Endothelial cell (in vitro differentiated cells): Measurements from ENCODE around the gene ZCCHC8. TPM values are rescaled to one million over a fixed set of nuclear protein-coding genes. Genes with fewer than 3 reads are reported as not detected.
"Not testable (repeated sequence)": the region's sequence is repeated elsewhere in the genome, so short reads cannot be mapped to it uniquely, and the experiment has no call there.

Experiments
- DNase-seq: peaks from one replicate; pipeline ENCODE4 v3.0.0; 2021; ENCODE audit warnings: low spot score
- H3K27ac Mint-ChIP-seq: one replicate; pipeline ENCODE4 v1.8.0; 2021; ENCODE audit warnings: mixed read lengths, inconsistent platforms; ENCODE audit not compliant: unreplicated experiment
- H3K27me3 Mint-ChIP-seq: one replicate; pipeline ENCODE4 v1.8.0; 2021; ENCODE audit warnings: mild to moderate bottlenecking, moderate library complexity, mixed read lengths, inconsistent platforms; ENCODE audit not compliant: unreplicated experiment
- H3K36me3 Mint-ChIP-seq: one replicate; pipeline ENCODE4 v1.8.0; 2021; ENCODE audit warnings: mild to moderate bottlenecking, low read depth, mixed read lengths, inconsistent platforms; ENCODE audit not compliant: unreplicated experiment
- H3K4me1 Mint-ChIP-seq: one replicate; pipeline ENCODE4 v1.8.0; 2021; ENCODE audit warnings: mild to moderate bottlenecking, mixed read lengths, inconsistent platforms; ENCODE audit not compliant: unreplicated experiment
- H3K4me3 Mint-ChIP-seq: one replicate; pipeline ENCODE4 v1.8.0; 2021; ENCODE audit warnings: mild to moderate bottlenecking, mixed read lengths, inconsistent platforms; ENCODE audit not compliant: unreplicated experiment
- H3K9me3 Mint-ChIP-seq: one replicate; pipeline ENCODE4 v1.8.0; 2021; ENCODE audit warnings: mixed read lengths, inconsistent platforms; ENCODE audit not compliant: unreplicated experiment
- total RNA-seq: library from RNA; stranded (reverse); fragmentation: NEBNext Ultra II Directional; extraction: Animal tissue kit (Norgen Biotek cat#: 25700); gene quantifications from one replicate; pipeline ENCODE4 v1.2.1, GENCODE V29; 2021; ENCODE audit not compliant: unreplicated experiment
- TF ChIP-seq, protein P1 (sequence below): fragments of 200-600 bp; sonication (generic); IDR thresholded peaks from one replicate; pipeline ENCODE4 v1.5.0; 2021; ENCODE audit warnings: antibody characterized with exemption; ENCODE audit not compliant: unreplicated experiment

Gene ZCCHC8
- total RNA-seq, 1 donor from 2014 or later, result 18.6 TPM

DNA sequence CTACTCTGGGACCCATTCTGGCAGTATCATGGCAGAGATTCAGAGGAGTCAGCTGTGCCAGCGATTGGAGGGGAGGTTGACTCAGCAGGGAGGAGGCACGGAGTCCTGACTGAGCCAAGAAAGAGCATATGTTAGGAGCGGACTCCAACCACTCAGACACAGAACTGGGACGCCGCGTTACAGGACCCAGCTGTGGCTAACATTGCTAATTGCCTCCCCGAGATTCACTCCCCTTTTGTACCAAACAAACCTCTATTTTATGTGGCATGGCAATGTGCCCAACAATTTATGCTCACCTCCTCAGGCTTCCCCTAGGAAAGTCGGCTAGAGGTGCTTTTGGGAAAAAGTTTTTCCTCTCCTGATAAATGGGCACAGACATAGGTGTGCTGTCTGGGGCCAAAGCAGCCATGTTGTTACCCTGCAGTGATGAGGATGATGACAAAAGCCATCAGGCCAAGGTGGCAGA lies 63.0 kb downstream of the ZCCHC8 start:
- no peaks in the 10 kb centered on the region for H3K36me3 Mint-ChIP-seq
- H3K27ac Mint-ChIP-seq, result no peak overlapping the region
- H3K4me1 Mint-ChIP-seq, result no peaks in the 10 kb centered on the region
- no peak overlapping the region for H3K4me3 Mint-ChIP-seq
- H3K27me3 Mint-ChIP-seq, result no peaks in the 10 kb centered on the region
- no peak for DNase-seq
- TF ChIP-seq, protein P1, sequence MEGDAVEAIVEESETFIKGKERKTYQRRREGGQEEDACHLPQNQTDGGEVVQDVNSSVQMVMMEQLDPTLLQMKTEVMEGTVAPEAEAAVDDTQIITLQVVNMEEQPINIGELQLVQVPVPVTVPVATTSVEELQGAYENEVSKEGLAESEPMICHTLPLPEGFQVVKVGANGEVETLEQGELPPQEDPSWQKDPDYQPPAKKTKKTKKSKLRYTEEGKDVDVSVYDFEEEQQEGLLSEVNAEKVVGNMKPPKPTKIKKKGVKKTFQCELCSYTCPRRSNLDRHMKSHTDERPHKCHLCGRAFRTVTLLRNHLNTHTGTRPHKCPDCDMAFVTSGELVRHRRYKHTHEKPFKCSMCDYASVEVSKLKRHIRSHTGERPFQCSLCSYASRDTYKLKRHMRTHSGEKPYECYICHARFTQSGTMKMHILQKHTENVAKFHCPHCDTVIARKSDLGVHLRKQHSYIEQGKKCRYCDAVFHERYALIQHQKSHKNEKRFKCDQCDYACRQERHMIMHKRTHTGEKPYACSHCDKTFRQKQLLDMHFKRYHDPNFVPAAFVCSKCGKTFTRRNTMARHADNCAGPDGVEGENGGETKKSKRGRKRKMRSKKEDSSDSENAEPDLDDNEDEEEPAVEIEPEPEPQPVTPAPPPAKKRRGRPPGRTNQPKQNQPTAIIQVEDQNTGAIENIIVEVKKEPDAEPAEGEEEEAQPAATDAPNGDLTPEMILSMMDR, result no peak
- no peaks in the 10 kb centered on the region for H3K9me3 Mint-ChIP-seq

DNA sequence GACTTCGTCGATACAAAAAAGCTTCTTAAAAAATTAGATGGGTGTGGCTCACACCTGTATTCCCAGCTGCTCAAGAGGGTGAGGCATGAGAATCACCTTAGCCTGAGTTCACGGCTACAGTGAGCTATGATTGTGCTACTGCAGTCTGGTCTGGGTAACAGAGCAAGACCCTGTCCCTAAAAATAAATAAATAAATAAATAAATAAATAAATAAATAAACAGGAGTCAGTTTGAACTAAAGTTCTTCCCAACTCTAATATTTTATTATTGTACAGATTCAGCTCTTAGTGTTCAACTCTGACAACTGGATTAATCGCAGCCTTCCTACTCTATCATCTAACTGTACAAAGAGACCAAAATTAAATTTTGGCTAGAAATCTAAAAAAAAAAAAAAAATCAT lies 65.5 kb downstream of the ZCCHC8 start:
- Mint-ChIP-seq H3K27me3 (no peaks in the 10 kb centered on the region), H3K4me3 (no peak overlapping the region), H3K27ac (no peak overlapping the region), H3K36me3 (no peaks in the 10 kb centered on the region), H3K4me1 (no peaks in the 10 kb centered on the region), H3K9me3 (no peaks in the 10 kb centered on the region)
- TF ChIP-seq, protein P1, result no peak
- DNase-seq, result no peak

DNA sequence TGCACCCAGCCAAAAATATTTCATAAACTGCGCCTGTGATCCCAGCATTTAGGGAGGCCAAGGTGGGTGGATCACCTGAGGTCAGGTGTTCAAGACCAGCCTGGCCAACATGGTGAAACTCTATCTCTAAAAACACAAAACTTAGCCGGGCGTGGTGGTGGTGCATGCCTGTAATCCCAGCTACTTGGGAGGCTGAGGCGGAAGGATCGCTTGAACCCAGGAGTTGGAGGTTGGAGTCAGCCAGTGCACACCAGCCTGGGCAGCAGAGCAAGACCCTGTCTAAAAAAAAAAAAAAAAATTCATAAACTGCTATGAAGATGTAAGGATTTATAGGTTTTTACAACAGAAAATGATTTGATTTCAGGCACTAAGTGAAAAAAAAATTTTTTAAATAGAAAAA lies 71.7 kb downstream of the ZCCHC8 start:
- not testable (repeated sequence) for H3K4me1 Mint-ChIP-seq, H3K27ac Mint-ChIP-seq, H3K4me3 Mint-ChIP-seq, H3K36me3 Mint-ChIP-seq, DNase-seq, H3K9me3 Mint-ChIP-seq, H3K27me3 Mint-ChIP-seq

DNA sequence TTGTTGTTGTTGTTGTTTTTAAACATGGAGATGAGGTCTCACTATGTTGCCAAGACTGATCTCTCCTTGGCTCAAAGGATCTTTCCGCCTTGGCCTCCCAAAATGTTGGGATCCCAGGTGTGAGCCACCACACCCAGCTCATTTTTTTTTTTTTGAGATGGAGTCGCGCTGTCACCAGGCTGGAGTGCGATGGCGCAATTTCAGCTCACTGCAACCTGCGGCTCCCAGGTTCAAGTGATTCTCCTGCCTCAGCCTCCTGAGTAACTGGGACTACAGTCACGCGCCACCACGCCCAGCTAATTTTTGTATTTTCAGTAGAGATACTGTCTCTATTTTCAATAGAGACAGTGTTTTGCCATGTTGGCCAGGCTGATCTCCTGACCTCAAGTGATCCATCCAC lies 73.3 kb downstream of the ZCCHC8 start:
- Mint-ChIP-seq H3K27ac (no peak overlapping the region), H3K9me3 (no peaks in the 10 kb centered on the region), H3K4me3 (no peak overlapping the region), H3K36me3 (peaks cover 4% of the 10 kb centered on the region), H3K4me1 (peaks cover 6% of the 10 kb centered on the region), H3K27me3 (peaks cover 10% of the 10 kb centered on the region)
- no peak for DNase-seq
- TF ChIP-seq, protein P1, result no peak

DNA sequence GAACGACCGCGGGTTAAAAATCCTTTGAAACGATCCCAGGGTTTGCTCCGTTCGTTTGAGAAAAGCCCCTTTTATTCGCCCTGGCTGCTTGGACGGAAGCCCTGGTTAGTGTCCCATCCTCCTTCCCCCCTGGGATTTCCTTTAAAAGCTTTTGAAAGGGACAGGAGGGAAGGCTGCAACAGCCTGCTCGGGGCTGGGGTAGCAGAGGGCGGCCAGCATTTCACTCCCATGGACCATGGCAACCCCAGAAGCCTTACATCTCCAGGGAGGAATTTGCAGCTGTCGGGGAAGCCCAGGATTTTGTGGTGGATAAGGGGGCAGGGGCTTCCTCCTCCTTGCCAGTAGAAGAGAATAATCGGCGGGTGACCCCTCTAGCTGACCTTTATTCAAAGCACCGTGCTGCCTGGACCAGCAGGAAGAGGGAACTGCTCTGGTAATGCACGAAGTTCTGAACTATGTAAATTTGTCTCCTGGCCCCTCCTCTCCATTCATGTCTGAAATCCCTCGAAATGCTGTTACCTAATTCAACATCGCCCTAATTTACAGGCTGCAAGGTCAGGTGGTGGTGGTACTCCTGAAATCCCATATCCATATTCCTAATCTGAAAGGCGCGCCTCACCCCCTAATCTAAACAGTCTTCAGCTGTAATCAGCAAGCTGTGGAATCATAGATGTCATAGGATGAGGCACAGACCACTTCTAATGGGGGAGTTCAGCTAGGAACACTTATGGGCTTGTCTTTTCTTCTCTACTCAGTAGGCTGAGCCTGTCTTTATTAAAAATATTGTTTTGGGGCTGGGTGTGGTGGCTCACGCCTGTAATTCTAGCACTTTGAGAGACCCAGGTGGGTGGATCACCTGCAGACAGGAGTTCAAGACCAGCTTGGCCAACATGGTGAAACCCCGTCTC lies 77.2 kb downstream of the ZCCHC8 start:
- peak; percentile 49 for DNase-seq
- H3K4me3 Mint-ChIP-seq, result peak overlapping the region; percentile 95
- peaks cover 10% of the 10 kb centered on the region for H3K36me3 Mint-ChIP-seq
- no peaks in the 10 kb centered on the region for H3K9me3 Mint-ChIP-seq
- TF ChIP-seq, protein P1, result no peak
- H3K27me3 Mint-ChIP-seq, result peaks cover 19% of the 10 kb centered on the region
- peak overlapping the region; percentile 95 for H3K27ac Mint-ChIP-seq
- peaks cover 12% of the 10 kb centered on the region for H3K4me1 Mint-ChIP-seq
